ENCODE data around the gene H1-8. TPM values are rescaled to one million over a fixed set of nuclear protein-coding genes. Genes with fewer than 3 reads are reported as not detected.

Gene H1-8
- total RNA-seq, 1 experiment from 2014 or later, result not detected

DNA sequence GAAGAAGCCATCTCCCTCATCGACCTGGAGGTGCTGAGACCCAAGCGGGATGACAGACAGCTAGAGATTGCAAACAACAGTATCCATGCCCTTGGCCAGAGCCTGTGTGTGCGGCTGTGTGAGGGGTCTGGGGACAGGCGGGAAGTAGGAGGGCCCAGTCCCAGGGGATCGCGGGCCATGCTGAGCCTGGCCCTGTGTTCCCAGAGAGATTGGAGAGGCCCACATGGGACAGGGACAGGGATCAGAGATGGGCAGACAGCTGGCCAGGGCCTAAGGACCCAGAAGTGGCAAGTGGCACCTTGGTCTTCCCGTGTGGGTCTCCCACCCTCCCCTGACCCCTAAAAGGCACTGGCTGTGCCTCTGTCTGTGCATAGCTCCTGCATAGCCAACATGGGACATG lies 25.5 kb upstream of the H1-8 start:
- H3K4me2 ChIP-seq (ENCODE audit: low read length), result no peak overlapping the region
- H3K4me3 ChIP-seq (ENCODE audit: low read length), result no peak overlapping the region
- no peaks in the 10 kb centered on the region for H3K9me2 ChIP-seq (replicated peaks; ENCODE audit: low read length)
- H3K79me2 ChIP-seq (ENCODE audit: low read length), result no peaks in the 10 kb centered on the region
- no peaks in the 10 kb centered on the region for H3K27me3 ChIP-seq (ENCODE audit: low read length)
- no TSS peak for BruUV-seq (replicated peaks)
- H3K27ac ChIP-seq (ENCODE audit: low read length), result no peak overlapping the region
- no peak overlapping the region for H2AFZ ChIP-seq (ENCODE audit: low read length)
- H3K9ac ChIP-seq (ENCODE audit: low read length), result no peak overlapping the region
- no peak for DNase-seq
- TF ChIP-seq CTCF (conservative IDR thresholded peaks at IDR 0.05; ENCODE audit: low read depth, low read length), result no peak
- TF ChIP-seq EZH2 (IDR thresholded peaks at IDR 0.05; ENCODE audit: low read length, unreplicated experiment), result no peak
- TF ChIP-seq EZH2phosphoT487 (IDR thresholded peaks at IDR 0.05; ENCODE audit: borderline replicate concordance, low read length), result no peak
- no peak for ATAC-seq
- no peaks in the 10 kb centered on the region for H3K9me3 ChIP-seq (ENCODE audit: low read length)
- no peaks in the 10 kb centered on the region for H3K4me1 ChIP-seq (ENCODE audit: insufficient read depth, low read length)
- ChIA-PET CTCF (no interaction called here), POLR2A (ENCODE audit: unreplicated experiment) (no interaction called here)
- intact Hi-C loops (cut with micrococcal nuclease), result no loop called here
- H3F3A ChIP-seq (ENCODE audit: low read length, unreplicated experiment), result no peaks in the 10 kb centered on the region
- no peaks in the 10 kb centered on the region for H4K20me1 ChIP-seq (ENCODE audit: low read length)
- H3K36me3 ChIP-seq (ENCODE audit: low read depth, low read length), result no peaks in the 10 kb centered on the region

GRCh38 chr3:129518038-129518561 lies 24.9 kb upstream of the H1-8 start:
- H3K4me2 ChIP-seq (ENCODE audit: low read length), result no peak overlapping the region
- ChIA-PET POLR2A (ENCODE audit: unreplicated experiment) (no interaction called here), CTCF (no interaction called here)
- H3K36me3 ChIP-seq (ENCODE audit: low read depth, low read length), result no peaks in the 10 kb centered on the region
- no peak for DNase-seq
- TF ChIP-seq EZH2phosphoT487 (IDR thresholded peaks at IDR 0.05; ENCODE audit: borderline replicate concordance, low read length) (no peak), CTCF (conservative IDR thresholded peaks at IDR 0.05; ENCODE audit: low read depth, low read length) (no peak), EZH2 (IDR thresholded peaks at IDR 0.05; ENCODE audit: low read length, unreplicated experiment) (no peak)
- no peaks in the 10 kb centered on the region for H3K79me2 ChIP-seq (ENCODE audit: low read length)
- H3K27ac ChIP-seq (ENCODE audit: low read length), result no peak overlapping the region
- no peaks in the 10 kb centered on the region for H3K9me3 ChIP-seq (ENCODE audit: low read length)
- no peaks in the 10 kb centered on the region for H3F3A ChIP-seq (ENCODE audit: low read length, unreplicated experiment)
- no peak overlapping the region for H2AFZ ChIP-seq (ENCODE audit: low read length)
- H3K9ac ChIP-seq (ENCODE audit: low read length), result no peak overlapping the region
- no peak overlapping the region for H3K4me3 ChIP-seq (ENCODE audit: low read length)
- no peaks in the 10 kb centered on the region for H3K9me2 ChIP-seq (replicated peaks; ENCODE audit: low read length)
- no peak for ATAC-seq
- no peaks in the 10 kb centered on the region for H3K27me3 ChIP-seq (ENCODE audit: low read length)
- no peaks in the 10 kb centered on the region for H3K4me1 ChIP-seq (ENCODE audit: insufficient read depth, low read length)
- no TSS peak for BruUV-seq (replicated peaks)
- intact Hi-C loops (cut with micrococcal nuclease), result no loop called here
- no peaks in the 10 kb centered on the region for H4K20me1 ChIP-seq (ENCODE audit: low read length)

DNA sequence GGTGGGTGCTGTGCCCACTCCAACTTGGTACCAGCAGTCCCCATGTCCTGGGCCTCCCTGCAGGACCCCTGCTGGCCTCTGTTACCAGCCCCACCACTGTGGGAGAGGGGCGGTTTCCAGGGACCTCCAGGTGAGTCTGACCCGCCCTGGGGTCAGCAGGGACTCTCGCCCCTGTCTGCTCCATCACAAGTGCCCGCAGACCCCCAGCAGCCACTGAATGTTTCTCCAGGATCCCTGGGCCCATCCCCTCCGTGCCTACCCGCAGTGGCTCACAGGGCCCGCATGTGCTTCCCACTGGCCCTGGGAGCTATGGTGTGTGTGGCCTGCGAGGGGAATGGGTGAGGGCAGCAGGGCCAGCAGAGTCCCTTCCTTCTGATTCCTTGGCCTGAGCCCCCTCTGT lies 24.4 kb upstream of the H1-8 start:
- no peak for ATAC-seq
- Histone ChIP-seq H3K27me3 (ENCODE audit: low read length) (no peaks in the 10 kb centered on the region), H3K9me3 (ENCODE audit: low read length) (no peaks in the 10 kb centered on the region), H3K4me3 (ENCODE audit: low read length) (no peak overlapping the region), H3F3A (ENCODE audit: low read length, unreplicated experiment) (no peaks in the 10 kb centered on the region), H2AFZ (ENCODE audit: low read length) (no peak overlapping the region), H3K9ac (ENCODE audit: low read length) (no peak overlapping the region), H4K20me1 (ENCODE audit: low read length) (no peaks in the 10 kb centered on the region), H3K4me1 (ENCODE audit: insufficient read depth, low read length) (no peaks in the 10 kb centered on the region), H3K9me2 (replicated peaks; ENCODE audit: low read length) (no peaks in the 10 kb centered on the region), H3K36me3 (ENCODE audit: low read depth, low read length) (no peaks in the 10 kb centered on the region), H3K27ac (ENCODE audit: low read length) (no peak overlapping the region), H3K4me2 (ENCODE audit: low read length) (no peak overlapping the region), H3K79me2 (ENCODE audit: low read length) (no peaks in the 10 kb centered on the region)
- CTCF ChIA-PET, result no interaction called here
- BruUV-seq (replicated peaks), result no TSS peak
- no peak for DNase-seq
- POLR2A ChIA-PET (ENCODE audit: unreplicated experiment), result no interaction called here
- TF ChIP-seq EZH2 (IDR thresholded peaks at IDR 0.05; ENCODE audit: low read length, unreplicated experiment) (no peak), EZH2phosphoT487 (IDR thresholded peaks at IDR 0.05; ENCODE audit: borderline replicate concordance, low read length) (no peak), CTCF (conservative IDR thresholded peaks at IDR 0.05; ENCODE audit: low read depth, low read length) (no peak)
- intact Hi-C loops (cut with micrococcal nuclease), result no loop called here

Data from PC-3 (cell line).